Transverse colon (tissue), 4 donors: Measurements from ENCODE around the gene PARS2. TPM values are rescaled to one million over a fixed set of nuclear protein-coding genes. Genes with fewer than 3 reads are reported as not detected.
A peak's percentile ranks its signal among the peaks of the same experiment; 100 is the strongest.

Experiments used
- DNase-seq: peaks from one replicate; pipeline ENCODE4 v3.0.0-alpha.2; 2019
- H3K27ac ChIP-seq, 4 donors: fragments of 200-600 bp; sonication (generic); 2 replicates each; pipeline ENCODE4 v1.5.1; 2016 to 2018; ENCODE audit warnings: inconsistent platforms in 4 of 4
- H3K27me3 ChIP-seq: fragments of 200-600 bp; sonication (generic); 2 replicates; pipeline ENCODE4 v1.5.1; 2017; ENCODE audit warnings: inconsistent platforms
- H3K36me3 ChIP-seq, 4 donors: fragments of 200-600 bp; sonication (generic); 2 replicates each; pipeline ENCODE4 v1.5.1; 2017 to 2019; ENCODE audit warnings: inconsistent platforms in 4 of 4
- H3K4me1 ChIP-seq, 4 donors: fragments of 200-600 bp; sonication (generic); 2 replicates each; pipeline ENCODE4 v1.5.1; 2017 to 2020; ENCODE audit warnings: inconsistent platforms in 4 of 4
- H3K4me3 ChIP-seq, 4 donors: fragments of 200-600 bp; sonication (generic); 1 replicate in 1 of 4; 2 replicates in 3 of 4; pipeline versions ENCODE4 v1.5.1 to v1.6.1; 2017 to 2019; ENCODE audit warnings: inconsistent platforms in 4 of 4
- H3K9me3 ChIP-seq, 2 donors: fragments of 200-600 bp; sonication (generic); 2 replicates each; pipeline ENCODE4 v1.5.1; 2017 to 2019; ENCODE audit warnings: inconsistent platforms in 2 of 2
- CTCF ChIP-seq, 5 experiments: fragments of 200-600 bp in 3 of 5; fragments of 450-650 bp in 2 of 5; sonication (generic) in 3 of 5; IDR thresholded peaks; 1 replicate in 2 of 5; 2 replicates in 3 of 5; pipeline ENCODE4 v1.5.1; 2016 to 2017; ENCODE audit warnings: antibody characterized with exemption in 5 of 5, inconsistent platforms in 3 of 5, mild to moderate bottlenecking in 2 of 5, moderate library complexity in 1 of 5
- EP300 ChIP-seq: sonication (generic); formaldehyde crosslinking; IDR thresholded peaks from one replicate; pipeline ENCODE4 v1.6.1; 2017; ENCODE audit warnings: antibody characterized with exemption, low read depth
- POLR2A ChIP-seq: fragments of 450-650 bp; IDR thresholded peaks from one replicate; pipeline ENCODE4 v1.6.1; 2016; ENCODE audit warnings: antibody characterized with exemption, mild to moderate bottlenecking, moderate library complexity
- POLR2AphosphoS5 ChIP-seq, 3 donors: sonication (generic); formaldehyde crosslinking; IDR thresholded peaks; one replicate each; pipeline ENCODE4 v1.6.1; 2016; ENCODE audit warnings: antibody characterized with exemption in 3 of 3
- WGBS, 2 donors: methylation state at CpG; one replicate each; pipeline ENCODE4 v1.1.5; 2018; ENCODE audit warnings: low coverage in 1 of 2; 5-methylcytosine and 5-hydroxymethylcytosine counted together
- in situ Hi-C, 4 donors: fragments of 200-750 bp; cut with MboI; loops; one replicate each; pipeline versions ENCODE4 v1.15.0 to v1.15.1; 2017; ENCODE audit warnings: low sequenced_read_pairs in 3 of 4, low pct_ligation_motif_present in 1 of 4, low pct_unique_long_range_greater_than_20kb in 1 of 4
- intact Hi-C: fragments of 100-400 bp; cut with DNase I; formaldehyde crosslinking; loops from one replicate; pipeline ENCODE4 v1.15.1; 2023; ENCODE audit warnings: low total_unique reads
- total RNA-seq, 4 donors: library from RNA; depleted of rRNA; stranded (reverse); fragments of >200 nt; gene quantifications; one replicate each; pipeline ENCODE4 v1.1.0, GENCODE V29; 2016

Gene PARS2
- total RNA-seq, 4 donors from 2014 or later, result 8.9 to 13.5 (median 9.1) TPM; not detected in 1

- Histone ChIP-seq H3K9me3 (no peaks in the 10 kb centered on the region), H3K27ac (peak overlapping the region; percentile 75 to 89 (median 84)), H3K4me1 (peaks cover 6 to 16% (median 14%) of the 10 kb centered on the region in 4 donors), H3K4me3 (peak overlapping the region; percentile 71 to 88 (median 78)), H3K27me3 (no peaks in the 10 kb centered on the region), H3K36me3 (no peaks in the 10 kb centered on the region)
- no peak for DNase-seq
- in situ Hi-C loops, result no loop called here
- TF ChIP-seq EP300, result no peak
- TF ChIP-seq CTCF (IDR thresholded peaks at IDR 0.05), result no peak
- TF ChIP-seq POLR2AphosphoS5 (IDR thresholded peaks at IDR 0.05), result no peak
- WGBS, 2 donors, result 4 to 20% methylated on average over 1 to 11 of the region's 11 CpGs
- intact Hi-C loops, result no loop called here
These were observed 549 bp downstream of the PARS2 start for GRCh38 chr1:54763816-54764132.

- H3K27me3 ChIP-seq, result no peaks in the 10 kb centered on the region
- H3K36me3 ChIP-seq, result peaks cover 0 to 14% (median 6%) of the 10 kb centered on the region in 4 donors
- no peak overlapping the region for H3K27ac ChIP-seq
- intact Hi-C loops, result no loop called here
- no peaks in the 10 kb centered on the region for H3K9me3 ChIP-seq
- no peak for TF ChIP-seq CTCF (IDR thresholded peaks at IDR 0.05)
- no peak for TF ChIP-seq POLR2A
- H3K4me3 ChIP-seq, result no peak overlapping the region
- in situ Hi-C loops, result no loop called here
- peaks cover 0 to 10% (median 9%) of the 10 kb centered on the region in 4 donors for H3K4me1 ChIP-seq
- 94% methylated on average over 20 of the region's 20 CpGs; no CpG with 5 or more reads in 1 of the 2 donors for WGBS, 2 donors
- no peak for DNase-seq
These were observed 5.5 kb downstream of the PARS2 start for GRCh38 chr1:54758678-54759348.

GRCh38 chr1:54757833-54758232, 6.5 kb downstream of the PARS2 start:
- WGBS, 2 donors, result 94% methylated on average over 9 of the region's 9 CpGs; no CpG with 5 or more reads in 1 of the 2 donors
- TF ChIP-seq EP300 (no peak), POLR2AphosphoS5 (IDR thresholded peaks at IDR 0.05) (no peak)
- Histone ChIP-seq H3K27me3 (no peaks in the 10 kb centered on the region), H3K27ac (no peak overlapping the region), H3K36me3 (peaks cover 0 to 14% (median 6%) of the 10 kb centered on the region in 4 donors), H3K9me3 (no peaks in the 10 kb centered on the region), H3K4me3 (no peak overlapping the region), H3K4me1 (peaks cover 0 to 2% (median under 1%) of the 10 kb centered on the region in 4 donors)
- DNase-seq, result no peak
- in situ Hi-C loops (no loop called here), intact Hi-C loops (no loop called here)

GRCh38 chr1:54754486-54755285, 9.6 kb downstream of the PARS2 start:
- WGBS, 2 donors, result 90% methylated on average over 17 of the region's 25 CpGs; no CpG with 5 or more reads in 1 of the 2 donors
- H3K36me3 ChIP-seq, result peaks cover 0 to 14% (median 6%) of the 10 kb centered on the region in 4 donors
- no peaks in the 10 kb centered on the region for H3K4me1 ChIP-seq
- no peak overlapping the region for H3K4me3 ChIP-seq
- in situ Hi-C loops, result no loop called here
- intact Hi-C loops, result no loop called here
- H3K9me3 ChIP-seq, result no peaks in the 10 kb centered on the region
- DNase-seq, result no peak
- H3K27me3 ChIP-seq, result no peaks in the 10 kb centered on the region
- TF ChIP-seq POLR2A, result no peak
- no peak for TF ChIP-seq EP300
- TF ChIP-seq POLR2AphosphoS5 (IDR thresholded peaks at IDR 0.05), result no peak
- TF ChIP-seq CTCF (IDR thresholded peaks at IDR 0.05), result no peak
- H3K27ac ChIP-seq, result no peak overlapping the region
